ENCODE results near the gene FOXL3. TPM values are rescaled to one million over a fixed set of nuclear protein-coding genes. Genes with fewer than 3 reads are reported as not detected.

FOXL3 gene
- total and polyA plus RNA-seq, 2 experiments from 2014 or later: not detected

DNA sequence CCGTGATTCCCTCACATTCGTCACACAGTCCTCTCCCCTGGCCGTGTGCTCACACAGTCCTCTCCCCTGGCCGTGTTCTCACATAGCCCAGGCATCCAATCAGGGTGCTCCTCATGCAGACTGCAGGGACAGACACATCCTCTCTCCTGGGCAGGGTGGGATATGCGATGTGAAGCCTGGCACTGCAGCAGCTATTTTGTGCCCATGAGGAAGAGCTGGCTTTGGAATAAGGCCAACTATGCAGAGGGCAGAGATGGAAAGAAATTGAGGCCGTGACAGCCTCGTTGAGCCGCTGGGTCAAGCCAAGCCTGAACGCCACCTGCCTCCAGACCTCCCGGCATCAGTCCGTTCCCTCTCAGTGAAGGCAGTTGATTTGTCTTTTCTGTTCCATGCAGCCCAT is 35.8 kb downstream of the FOXL3 start:
- H3K4me1 ChIP-seq (ENCODE audit: insufficient read depth): no peaks in the 10 kb centered on the region
- Mint-ChIP-seq H3K4me3 (no peak overlapping the region), H3K36me3 (ENCODE audit: low read depth) (no peaks in the 10 kb centered on the region), H3K9me3 (peaks cover 2% of the 10 kb centered on the region; the same call in 1 of the 3 replicates), H3K4me1 (no peaks in the 10 kb centered on the region; the same call in 2 of the 3 replicates), H3K27me3 (ENCODE audit: insufficient read depth, low read depth, poor library complexity) (peaks cover 2% of the 10 kb centered on the region), H3K27ac (no peak overlapping the region)
- DNase-seq (ENCODE audit: low spot score) (no peak), ATAC-seq (no peak)
- no peak overlapping the region for H3K4me3 ChIP-seq
- H2AFZ ChIP-seq: no peak overlapping the region
- TF ChIP-seq JUNB (IDR thresholded peaks at IDR 0.05; ENCODE audit: unreplicated experiment) (no peak), EZH2 (IDR thresholded peaks at IDR 0.05; ENCODE audit: low read depth, unreplicated experiment) (no peak), STAT1 (IDR thresholded peaks at IDR 0.05; ENCODE audit: unreplicated experiment) (no peak), EZH2phosphoT487 (IDR thresholded peaks at IDR 0.05; ENCODE audit: unreplicated experiment) (no peak), ZNF114 (CRISPR knock-in tag; IDR thresholded peaks at IDR 0.05) (no peak), ZNF331 (CRISPR knock-in tag; IDR thresholded peaks at IDR 0.05; ENCODE audit: low read depth) (no peak), CREB1 (CRISPR knock-in tag; IDR thresholded peaks at IDR 0.05; ENCODE audit: low read depth) (no peak)
- TF ChIP-seq, protein P1, sequence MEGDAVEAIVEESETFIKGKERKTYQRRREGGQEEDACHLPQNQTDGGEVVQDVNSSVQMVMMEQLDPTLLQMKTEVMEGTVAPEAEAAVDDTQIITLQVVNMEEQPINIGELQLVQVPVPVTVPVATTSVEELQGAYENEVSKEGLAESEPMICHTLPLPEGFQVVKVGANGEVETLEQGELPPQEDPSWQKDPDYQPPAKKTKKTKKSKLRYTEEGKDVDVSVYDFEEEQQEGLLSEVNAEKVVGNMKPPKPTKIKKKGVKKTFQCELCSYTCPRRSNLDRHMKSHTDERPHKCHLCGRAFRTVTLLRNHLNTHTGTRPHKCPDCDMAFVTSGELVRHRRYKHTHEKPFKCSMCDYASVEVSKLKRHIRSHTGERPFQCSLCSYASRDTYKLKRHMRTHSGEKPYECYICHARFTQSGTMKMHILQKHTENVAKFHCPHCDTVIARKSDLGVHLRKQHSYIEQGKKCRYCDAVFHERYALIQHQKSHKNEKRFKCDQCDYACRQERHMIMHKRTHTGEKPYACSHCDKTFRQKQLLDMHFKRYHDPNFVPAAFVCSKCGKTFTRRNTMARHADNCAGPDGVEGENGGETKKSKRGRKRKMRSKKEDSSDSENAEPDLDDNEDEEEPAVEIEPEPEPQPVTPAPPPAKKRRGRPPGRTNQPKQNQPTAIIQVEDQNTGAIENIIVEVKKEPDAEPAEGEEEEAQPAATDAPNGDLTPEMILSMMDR (conservative IDR thresholded peaks at IDR 0.05; ENCODE audit: low read depth in 2 of 2): no peak
- TF ChIP-seq, protein P2, sequence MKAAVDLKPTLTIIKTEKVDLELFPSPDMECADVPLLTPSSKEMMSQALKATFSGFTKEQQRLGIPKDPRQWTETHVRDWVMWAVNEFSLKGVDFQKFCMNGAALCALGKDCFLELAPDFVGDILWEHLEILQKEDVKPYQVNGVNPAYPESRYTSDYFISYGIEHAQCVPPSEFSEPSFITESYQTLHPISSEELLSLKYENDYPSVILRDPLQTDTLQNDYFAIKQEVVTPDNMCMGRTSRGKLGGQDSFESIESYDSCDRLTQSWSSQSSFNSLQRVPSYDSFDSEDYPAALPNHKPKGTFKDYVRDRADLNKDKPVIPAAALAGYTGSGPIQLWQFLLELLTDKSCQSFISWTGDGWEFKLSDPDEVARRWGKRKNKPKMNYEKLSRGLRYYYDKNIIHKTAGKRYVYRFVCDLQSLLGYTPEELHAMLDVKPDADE (IDR thresholded peaks at IDR 0.05): no peak
- H3K27me3 ChIP-seq (ENCODE audit: insufficient read depth): no peaks in the 10 kb centered on the region
- H3F3A ChIP-seq (replicated peaks; ENCODE audit: low read depth): no peaks in the 10 kb centered on the region
- no peaks in the 10 kb centered on the region for H4K20me1 ChIP-seq (replicated peaks; ENCODE audit: insufficient read depth)
- no peak overlapping the region for H3K4me2 ChIP-seq
- H3K36me3 ChIP-seq (ENCODE audit: insufficient read depth): no peaks in the 10 kb centered on the region
- no peak overlapping the region for H3K27ac ChIP-seq (ENCODE audit: low read depth)
- H3K9me2 ChIP-seq (ENCODE audit: insufficient read depth): no peaks in the 10 kb centered on the region
- no peaks in the 10 kb centered on the region for H3K79me2 ChIP-seq (replicated peaks; ENCODE audit: insufficient read depth)

DNA sequence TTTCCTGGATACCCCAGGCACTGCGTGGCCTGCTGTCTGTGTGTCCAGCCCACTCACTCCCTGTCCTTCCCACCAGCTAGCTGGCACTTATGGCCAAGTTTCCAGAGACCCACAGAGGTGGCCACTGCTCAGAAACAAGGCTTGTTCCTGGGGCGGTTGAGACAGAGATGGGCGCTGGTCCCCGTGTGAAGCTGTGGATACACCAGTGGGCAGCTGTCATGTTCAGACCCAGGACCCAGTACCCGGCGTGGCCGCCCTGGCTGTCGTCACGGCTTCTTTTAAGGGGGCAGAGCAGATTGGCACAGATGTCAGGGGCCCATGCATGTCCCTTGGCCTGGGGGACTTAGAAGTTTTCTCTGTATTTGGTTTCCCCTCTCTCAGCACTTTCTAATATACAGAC is 36.3 kb downstream of the FOXL3 start:
- Mint-ChIP-seq H3K27me3 (ENCODE audit: insufficient read depth, low read depth, poor library complexity) (peaks cover 2% of the 10 kb centered on the region), H3K9me3 (peaks cover 2% of the 10 kb centered on the region; the same call in 1 of the 3 replicates), H3K36me3 (ENCODE audit: low read depth) (no peaks in the 10 kb centered on the region), H3K4me3 (no peak overlapping the region), H3K4me1 (no peaks in the 10 kb centered on the region; the same call in 2 of the 3 replicates), H3K27ac (no peak overlapping the region)
- DNase-seq (ENCODE audit: low spot score): no peak
- H3K9me2 ChIP-seq (ENCODE audit: insufficient read depth): no peaks in the 10 kb centered on the region
- H3K27ac ChIP-seq (ENCODE audit: low read depth): no peak overlapping the region
- H3K4me3 ChIP-seq: no peak overlapping the region
- H3K36me3 ChIP-seq (ENCODE audit: insufficient read depth): no peaks in the 10 kb centered on the region
- H3K4me1 ChIP-seq (ENCODE audit: insufficient read depth): no peaks in the 10 kb centered on the region
- no peak for ATAC-seq
- H3K4me2 ChIP-seq: no peak overlapping the region
- no peaks in the 10 kb centered on the region for H3K27me3 ChIP-seq (ENCODE audit: insufficient read depth)
- no peaks in the 10 kb centered on the region for H3K79me2 ChIP-seq (replicated peaks; ENCODE audit: insufficient read depth)
- no peak overlapping the region for H2AFZ ChIP-seq
- H4K20me1 ChIP-seq (replicated peaks; ENCODE audit: insufficient read depth): no peaks in the 10 kb centered on the region
- H3F3A ChIP-seq (replicated peaks; ENCODE audit: low read depth): no peaks in the 10 kb centered on the region
- TF ChIP-seq ZNF331 (CRISPR knock-in tag; IDR thresholded peaks at IDR 0.05; ENCODE audit: low read depth): no peak
- no peak for TF ChIP-seq JUNB (IDR thresholded peaks at IDR 0.05; ENCODE audit: unreplicated experiment)
- TF ChIP-seq, protein P1 (conservative IDR thresholded peaks at IDR 0.05; ENCODE audit: low read depth in 2 of 2): no peak
- no peak for TF ChIP-seq ZNF462 (CRISPR knock-in tag; IDR thresholded peaks at IDR 0.05)
- no peak for TF ChIP-seq CREB1 (CRISPR knock-in tag; IDR thresholded peaks at IDR 0.05; ENCODE audit: low read depth)
- TF ChIP-seq STAT1 (IDR thresholded peaks at IDR 0.05; ENCODE audit: unreplicated experiment): no peak

Data from GM23338 (cell line).